Measurements from ENCODE around the gene ARL5C.

GRCh38 chr17:39192901-39193300 lies 26.9 kb upstream of the ARL5C start:
- TF ChIP-seq EZH2phosphoT487 (IDR thresholded peaks at IDR 0.05; ENCODE audit: low read depth) (no peak), CTCF (IDR thresholded peaks at IDR 0.05; ENCODE audit: low read depth, low read length) (no peak)

Measured in OCI-LY3 (cell line).